Measurements from ENCODE around the gene REM1. TPM values are rescaled to one million over a fixed set of nuclear protein-coding genes. Genes with fewer than 3 reads are reported as not detected.

REM1 gene
- total and polyA plus RNA-seq, 2 of the 13 experiments (the other 11 are each of a cell fraction or from before 2014, with no cell fraction given), result not detected

DNA sequence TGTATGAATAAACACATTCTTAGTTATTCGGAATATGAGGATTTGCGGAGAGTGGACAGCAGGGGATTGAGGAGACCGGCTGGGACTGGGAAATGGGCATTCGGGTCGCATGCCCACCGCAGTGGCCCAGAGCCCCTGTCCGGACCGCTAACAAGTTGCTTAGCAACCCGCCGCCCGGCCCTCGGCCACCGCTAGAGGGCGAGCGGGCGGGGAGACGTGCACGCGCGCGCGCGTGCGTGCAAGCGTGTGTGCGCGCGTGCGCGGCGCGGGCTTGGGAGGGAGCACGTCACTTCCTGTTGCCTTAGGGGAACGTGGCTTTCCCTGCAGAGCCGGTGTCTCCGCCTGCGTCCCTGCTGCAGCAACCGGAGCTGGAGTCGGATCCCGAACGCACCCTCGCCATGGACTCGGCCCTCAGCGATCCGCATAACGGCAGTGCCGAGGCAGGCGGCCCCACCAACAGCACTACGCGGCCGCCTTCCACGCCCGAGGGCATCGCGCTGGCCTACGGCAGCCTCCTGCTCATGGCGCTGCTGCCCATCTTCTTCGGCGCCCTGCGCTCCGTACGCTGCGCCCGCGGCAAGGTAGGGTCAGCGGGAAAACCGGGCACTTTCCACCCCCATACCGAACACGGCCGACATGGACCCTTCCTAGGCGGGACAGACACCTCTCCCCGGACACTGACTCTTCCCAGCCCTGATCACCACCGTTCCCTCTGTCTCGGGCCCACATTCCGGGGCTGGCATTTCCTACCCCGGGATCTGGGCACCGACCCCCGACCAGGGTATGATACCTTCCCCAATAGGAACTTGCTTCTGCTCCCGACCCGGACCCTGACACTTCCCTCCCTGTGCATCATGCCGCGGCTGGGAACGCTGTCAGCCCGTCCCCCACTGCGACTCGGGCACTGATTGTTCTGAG, 39.3 kb downstream of the REM1 start, which contains the start of gene HM13 (continued):
- TF ChIP-seq, protein P1, sequence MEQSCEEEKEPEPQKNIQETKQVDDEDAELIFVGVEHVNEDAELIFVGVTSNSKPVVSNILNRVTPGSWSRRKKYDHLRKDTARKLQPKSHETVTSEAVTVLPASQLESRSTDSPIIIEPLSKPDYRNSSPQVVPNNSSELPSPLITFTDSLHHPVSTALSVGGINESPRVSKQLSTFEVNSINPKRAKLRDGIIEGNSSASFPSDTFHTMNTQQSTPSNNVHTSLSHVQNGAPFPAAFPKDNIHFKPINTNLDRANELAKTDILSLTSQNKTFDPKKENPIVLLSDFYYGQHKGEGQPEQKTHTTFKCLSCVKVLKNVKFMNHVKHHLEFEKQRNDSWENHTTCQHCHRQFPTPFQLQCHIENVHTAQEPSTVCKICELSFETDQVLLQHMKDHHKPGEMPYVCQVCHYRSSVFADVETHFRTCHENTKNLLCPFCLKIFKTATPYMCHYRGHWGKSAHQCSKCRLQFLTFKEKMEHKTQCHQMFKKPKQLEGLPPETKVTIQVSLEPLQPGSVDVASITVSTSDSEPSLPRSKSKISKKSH (CRISPR knock-in tag; IDR thresholded peaks at IDR 0.05; ENCODE audit: borderline replicate concordance), result peak; percentile 93
- no peak for TF ChIP-seq CEBPB (IDR thresholded peaks at IDR 0.05; ENCODE audit: borderline replicate concordance, low read depth, low read length)
- peak; percentile 97 for TF ChIP-seq HOXA3 (CRISPR knock-in tag; IDR thresholded peaks at IDR 0.05)
- TF ChIP-seq ZNF335 (CRISPR knock-in tag; IDR thresholded peaks at IDR 0.05), result peak; percentile 81
- TF ChIP-seq, protein P2, sequence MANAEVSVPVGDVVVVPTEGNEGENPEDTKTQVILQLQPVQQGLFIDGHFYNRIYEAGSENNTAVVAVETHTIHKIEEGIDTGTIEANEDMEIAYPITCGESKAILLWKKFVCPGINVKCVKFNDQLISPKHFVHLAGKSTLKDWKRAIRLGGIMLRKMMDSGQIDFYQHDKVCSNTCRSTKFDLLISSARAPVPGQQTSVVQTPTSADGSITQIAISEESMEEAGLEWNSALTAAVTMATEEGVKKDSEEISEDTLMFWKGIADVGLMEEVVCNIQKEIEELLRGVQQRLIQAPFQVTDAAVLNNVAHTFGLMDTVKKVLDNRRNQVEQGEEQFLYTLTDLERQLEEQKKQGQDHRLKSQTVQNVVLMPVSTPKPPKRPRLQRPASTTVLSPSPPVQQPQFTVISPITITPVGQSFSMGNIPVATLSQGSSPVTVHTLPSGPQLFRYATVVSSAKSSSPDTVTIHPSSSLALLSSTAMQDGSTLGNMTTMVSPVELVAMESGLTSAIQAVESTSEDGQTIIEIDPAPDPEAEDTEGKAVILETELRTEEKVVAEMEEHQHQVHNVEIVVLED (CRISPR knock-in tag; IDR thresholded peaks at IDR 0.05; ENCODE audit: borderline replicate concordance), result peak; percentile 95
- peak; percentile 92; the same call in 1 of the 2 replicates for TF ChIP-seq ZNF510 (CRISPR knock-in tag; IDR thresholded peaks at IDR 0.05; ENCODE audit: low read depth)
- no peak for TF ChIP-seq CHD4 (IDR thresholded peaks at IDR 0.05; ENCODE audit: borderline replicate concordance, low read length)
- peak; percentile 99 for TF ChIP-seq ZSCAN31 (CRISPR knock-in tag; IDR thresholded peaks at IDR 0.05; ENCODE audit: low read depth)
- peak; percentile 96 for TF ChIP-seq CBX1 (IDR thresholded peaks at IDR 0.05; ENCODE audit: low read depth)
- peak; percentile 42; the same call in 1 of the 2 replicates for TF ChIP-seq HNF4A (CRISPR knock-in tag; IDR thresholded peaks at IDR 0.05)
- peak; percentile 84; the same call in 1 of the 2 replicates for TF ChIP-seq NCOA5 (CRISPR knock-in tag; IDR thresholded peaks at IDR 0.05)
- TF ChIP-seq PHF21A (CRISPR knock-in tag; IDR thresholded peaks at IDR 0.05), result peak; percentile 66; the same call in 1 of the 2 replicates
- TF ChIP-seq SRF (IDR thresholded peaks at IDR 0.05; ENCODE audit: low read depth, low read length), result peak; percentile 21; the same call in 1 of the 2 replicates
- TF ChIP-seq ZNF230 (CRISPR knock-in tag; IDR thresholded peaks at IDR 0.05), result peak; percentile 97
- TF ChIP-seq, protein P3, sequence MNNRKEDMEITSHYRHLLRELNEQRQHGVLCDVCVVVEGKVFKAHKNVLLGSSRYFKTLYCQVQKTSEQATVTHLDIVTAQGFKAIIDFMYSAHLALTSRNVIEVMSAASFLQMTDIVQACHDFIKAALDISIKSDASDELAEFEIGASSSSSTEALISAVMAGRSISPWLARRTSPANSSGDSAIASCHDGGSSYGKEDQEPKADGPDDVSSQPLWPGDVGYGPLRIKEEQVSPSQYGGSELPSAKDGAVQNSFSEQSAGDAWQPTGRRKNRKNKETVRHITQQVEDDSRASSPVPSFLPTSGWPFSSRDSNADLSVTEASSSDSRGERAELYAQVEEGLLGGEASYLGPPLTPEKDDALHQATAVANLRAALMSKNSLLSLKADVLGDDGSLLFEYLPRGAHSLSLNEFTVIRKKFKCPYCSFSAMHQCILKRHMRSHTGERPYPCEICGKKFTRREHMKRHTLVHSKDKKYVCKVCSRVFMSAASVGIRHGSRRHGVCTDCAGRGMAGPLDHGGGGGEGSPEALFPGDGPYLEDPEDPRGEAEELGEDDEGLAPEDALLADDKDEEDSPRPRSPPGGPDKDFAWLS (CRISPR knock-in tag; IDR thresholded peaks at IDR 0.05; ENCODE audit: borderline replicate concordance), result 0 out of 2 replicates have a peak, but pooled peaks have one; percentile 83
- peak; percentile 6 for TF ChIP-seq PHF5A (CRISPR knock-in tag; IDR thresholded peaks at IDR 0.05; ENCODE audit: low read depth, unreplicated experiment)
- TF ChIP-seq ZNF784 (CRISPR knock-in tag; IDR thresholded peaks at IDR 0.05; ENCODE audit: borderline replicate concordance), result no peak; the same call in 1 of the 2 replicates
- TF ChIP-seq MLLT10 (CRISPR knock-in tag; IDR thresholded peaks at IDR 0.05), result peak; percentile 57; the same call in 1 of the 2 replicates
- TF ChIP-seq MXD1 (CRISPR knock-in tag; IDR thresholded peaks at IDR 0.05), result peak; percentile 99
- TF ChIP-seq TEAD3 (CRISPR knock-in tag; optimal IDR thresholded peaks at IDR 0.05; ENCODE audit: borderline replicate concordance), result no peak
- no peak for TF ChIP-seq KLF9 (CRISPR knock-in tag; IDR thresholded peaks at IDR 0.05; ENCODE audit: low read depth)
- TF ChIP-seq ZNF383 (CRISPR knock-in tag; IDR thresholded peaks at IDR 0.05; ENCODE audit: borderline replicate concordance), result no peak; the same call in 1 of the 2 replicates
- peak; percentile 76; the same call in 1 of the 2 replicates for TF ChIP-seq ZNF333 (CRISPR knock-in tag; IDR thresholded peaks at IDR 0.05; ENCODE audit: borderline replicate concordance)

Data from HepG2 (cell line).